Measurements from ENCODE around the gene GJD4. TPM values are rescaled to one million over a fixed set of nuclear protein-coding genes. Genes with fewer than 3 reads are reported as not detected.

The GJD4 gene
- polyA plus RNA-seq, 1 donor = 4.2 TPM

GRCh38 chr10:35579116-35579515, 26.0 kb upstream of the GJD4 start:
- DNase-seq (ENCODE audit: low read depth) = no peak

- no peak for DNase-seq (ENCODE audit: low read depth)
These were observed 25.3 kb upstream of the GJD4 start for GRCh38 chr10:35579726-35580422.

- DNase-seq (ENCODE audit: low read depth) = no peak
These were observed 24.7 kb upstream of the GJD4 start for GRCh38 chr10:35580423-35580770.

DNA sequence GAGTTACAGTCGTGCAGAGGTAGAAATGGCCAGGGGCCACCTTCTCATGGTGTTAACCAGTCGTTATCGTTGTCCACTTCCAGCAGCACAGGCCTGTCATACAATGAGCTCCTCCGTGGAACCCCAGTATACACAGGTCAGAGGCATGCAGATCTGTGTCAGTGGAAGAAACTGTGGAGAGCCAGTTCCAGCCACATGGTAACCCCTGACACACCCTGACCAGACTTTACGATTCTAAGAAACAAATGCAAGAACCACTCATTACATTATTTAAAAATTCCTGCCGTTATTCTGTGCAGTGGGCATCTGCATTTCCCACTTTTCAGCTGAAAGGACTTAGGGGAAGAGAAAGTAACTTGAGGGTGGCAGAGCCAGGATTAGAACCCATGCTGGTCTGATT, 23.5 kb upstream of the GJD4 start:
- no peak for DNase-seq (ENCODE audit: low read depth)

GRCh38 chr10:35584946-35585345, 20.2 kb upstream of the GJD4 start:
- no peak for DNase-seq (ENCODE audit: low read depth)

DNA sequence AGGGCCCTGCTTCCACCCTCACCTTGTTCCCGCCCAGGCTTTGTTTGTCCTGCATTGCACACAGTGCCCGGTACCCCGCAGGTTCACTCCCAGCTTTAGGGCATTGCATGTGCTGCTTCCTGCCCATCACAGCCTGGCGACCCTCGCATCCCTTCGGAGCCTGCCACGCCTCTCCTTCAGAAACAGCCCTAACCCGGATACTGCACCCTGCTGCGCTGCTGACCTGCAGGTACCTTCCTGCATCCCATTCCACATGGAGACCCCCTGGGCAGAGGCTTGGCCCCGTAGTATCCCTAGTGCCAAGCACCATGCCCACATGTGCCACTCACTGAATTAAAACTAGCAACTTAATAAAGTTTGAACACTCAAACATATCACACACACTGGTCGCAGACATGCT, 19.8 kb upstream of the GJD4 start:
- DNase-seq (ENCODE audit: low read depth) = no peak

- DNase-seq (ENCODE audit: low read depth) = no peak
These were observed 19.1 kb upstream of the GJD4 start for GRCh38 chr10:35585903-35586535.

- DNase-seq (ENCODE audit: low read depth) = no peak
These were observed 16.3 kb upstream of the GJD4 start for GRCh38 chr10:35588836-35589235.

DNA sequence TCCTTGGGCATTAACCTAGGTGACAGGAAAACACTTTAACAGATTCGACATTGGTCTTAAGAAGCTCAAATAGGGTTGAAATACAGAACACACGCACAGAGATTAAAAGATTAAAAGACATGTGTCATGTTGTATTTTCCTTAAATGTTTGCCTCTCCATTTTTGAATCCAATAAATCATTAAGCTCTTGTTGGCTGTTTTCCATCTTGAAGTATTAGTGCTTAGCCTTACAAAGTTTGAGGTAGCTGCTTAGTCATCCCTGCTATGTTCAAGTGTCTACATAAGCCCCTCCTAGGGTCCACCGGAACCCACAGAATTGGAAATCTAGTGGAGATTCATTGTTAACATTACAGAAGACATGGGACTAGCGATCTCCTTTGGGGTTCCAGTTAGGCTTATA, 12.7 kb upstream of the GJD4 start:
- DNase-seq (ENCODE audit: low read depth) = no peak

DNA sequence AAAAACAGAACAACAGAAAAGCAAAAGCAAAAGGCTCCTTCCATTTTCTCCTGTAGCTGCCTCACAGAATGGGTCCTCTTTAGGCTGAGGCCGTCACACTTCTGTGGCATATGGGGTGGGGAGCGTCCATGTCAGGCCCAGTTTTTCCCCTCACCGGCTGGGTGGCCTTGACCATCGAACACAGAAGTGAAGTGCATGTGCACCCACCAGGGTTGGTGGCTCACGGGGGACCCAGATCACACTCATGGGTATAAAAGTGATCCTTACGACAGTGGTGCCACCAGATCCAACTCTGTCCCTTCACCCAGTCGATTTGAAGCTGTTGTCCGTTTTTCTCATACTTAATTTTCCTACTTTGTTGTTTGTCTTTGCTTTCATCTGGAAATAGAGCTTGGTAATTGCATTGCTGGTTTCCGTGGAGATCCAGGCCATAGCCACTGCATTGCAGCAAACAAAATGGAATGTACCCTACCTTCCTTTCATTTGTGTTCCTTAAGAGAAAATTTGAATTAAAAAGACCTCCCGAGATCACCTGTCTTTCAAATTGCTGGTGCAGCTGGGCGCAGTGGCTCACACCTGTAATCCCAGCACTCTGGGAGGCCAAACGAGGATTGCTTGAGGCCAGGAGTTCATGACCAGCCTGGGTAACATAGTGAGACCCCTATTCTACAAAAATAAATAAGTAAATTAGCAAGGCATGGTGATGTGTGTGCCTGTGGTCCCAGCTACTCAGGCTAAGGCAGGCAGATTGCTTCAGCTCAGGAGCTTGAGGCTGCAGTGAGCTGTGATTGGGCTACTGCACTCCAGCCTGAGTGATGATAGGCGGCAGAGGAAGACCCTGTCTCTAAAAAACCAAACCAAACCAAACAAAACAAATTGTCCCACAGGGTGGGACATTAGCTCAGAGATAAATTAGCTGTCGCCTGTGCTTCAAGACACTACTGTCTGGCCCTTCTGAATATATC, 10.7 kb upstream of the GJD4 start:
- DNase-seq (ENCODE audit: low read depth) = no peak

DNA sequence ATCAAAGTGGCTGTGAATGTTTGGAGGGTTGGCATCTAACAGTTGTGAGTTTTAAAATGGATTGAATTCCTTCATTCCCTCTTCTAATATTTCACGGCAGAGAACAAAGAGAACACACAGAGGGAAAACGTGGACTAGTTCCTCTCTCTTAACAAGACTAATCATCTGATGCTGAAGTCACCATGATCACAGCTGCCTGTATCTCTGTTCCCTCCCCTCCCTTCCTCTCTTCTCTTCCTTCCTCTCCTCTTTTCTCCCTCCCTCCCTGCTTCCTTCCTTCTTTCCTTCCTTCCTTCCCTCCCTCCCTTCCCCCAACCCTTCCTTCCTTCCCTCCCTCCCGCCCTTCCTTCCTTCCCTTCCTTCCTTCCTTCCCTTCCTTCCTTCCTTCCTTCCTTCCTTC, 10.0 kb upstream of the GJD4 start:
- DNase-seq (ENCODE audit: low read depth) = no peak

GRCh38 chr10:35598379-35598778, 6.8 kb upstream of the GJD4 start:
- DNase-seq (ENCODE audit: low read depth) = no peak

GRCh38 chr10:35600193-35600592, 4.9 kb upstream of the GJD4 start:
- DNase-seq (ENCODE audit: low read depth) = no peak

DNA sequence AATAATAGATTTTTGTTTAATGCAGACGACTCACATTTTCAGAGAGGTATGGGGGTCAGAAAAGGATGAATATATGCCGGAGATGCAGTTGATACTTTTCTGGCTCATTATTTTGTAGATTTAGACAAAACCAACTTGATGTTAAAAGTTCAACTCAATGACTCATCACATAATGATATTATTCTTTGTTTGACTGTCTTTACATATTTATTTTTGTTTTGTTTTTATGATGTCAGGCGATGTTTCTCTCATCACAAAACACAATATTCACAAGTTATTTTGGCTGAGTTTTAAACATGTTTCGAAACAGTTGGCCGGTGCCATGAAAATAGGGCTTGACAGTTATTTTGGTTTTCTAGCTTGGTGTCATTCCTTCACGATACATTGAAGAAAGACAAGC, 1.3 kb downstream of the GJD4 start:
- no peak for DNase-seq (ENCODE audit: low read depth)

- DNase-seq (ENCODE audit: low read depth) = no peak
These were observed 2.6 kb downstream of the GJD4 start for GRCh38 chr10:35607475-35608327.

DNA sequence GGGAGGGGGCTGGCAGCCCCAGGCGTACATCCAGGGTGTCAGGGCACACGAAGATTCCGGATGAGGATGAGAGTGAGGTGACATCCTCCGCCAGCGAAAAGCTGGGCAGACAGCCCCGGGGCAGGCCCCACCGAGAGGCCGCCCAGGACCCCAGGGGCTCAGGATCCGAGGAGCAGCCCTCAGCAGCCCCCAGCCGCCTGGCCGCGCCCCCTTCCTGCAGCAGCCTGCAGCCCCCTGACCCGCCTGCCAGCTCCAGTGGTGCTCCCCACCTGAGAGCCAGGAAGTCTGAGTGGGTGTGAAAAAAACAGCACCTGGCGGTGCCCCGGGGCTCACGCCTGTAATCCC, 3.2 kb downstream of the GJD4 start:
- DNase-seq (ENCODE audit: low read depth) = no peak

DNA sequence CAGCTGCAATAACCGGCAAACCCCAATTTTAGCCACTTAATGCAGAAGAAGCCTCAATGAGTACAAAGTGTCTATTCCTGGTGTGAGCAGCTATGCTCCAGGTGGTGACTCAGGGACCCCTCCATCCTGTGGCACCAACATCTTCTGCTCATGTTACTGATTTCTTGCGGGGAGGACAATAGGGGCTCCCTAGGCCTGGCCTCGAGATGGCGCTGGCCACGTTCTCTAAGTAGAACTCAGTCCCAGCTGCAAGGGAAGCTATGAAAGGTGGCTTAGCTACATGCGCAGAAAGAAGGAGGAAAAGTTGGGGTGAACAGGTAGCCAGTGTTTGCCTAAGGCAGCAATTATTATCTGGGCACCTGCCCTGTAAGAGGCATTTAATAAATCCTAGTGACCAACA, 6.6 kb downstream of the GJD4 start:
- no peak for DNase-seq (ENCODE audit: low read depth)

- DNase-seq (ENCODE audit: low read depth) = no peak
These were observed 7.4 kb downstream of the GJD4 start for GRCh38 chr10:35612385-35613106.

- DNase-seq (ENCODE audit: low read depth) = no peak
These were observed 7.9 kb downstream of the GJD4 start for GRCh38 chr10:35613107-35613440.

- DNase-seq (ENCODE audit: low read depth) = no peak
These were observed 8.6 kb downstream of the GJD4 start for GRCh38 chr10:35613597-35614226.

- DNase-seq (ENCODE audit: low read depth) = no peak
These were observed 9.2 kb downstream of the GJD4 start for GRCh38 chr10:35614312-35614711.
